Measurements from ENCODE around the gene EPS8.

DNA sequence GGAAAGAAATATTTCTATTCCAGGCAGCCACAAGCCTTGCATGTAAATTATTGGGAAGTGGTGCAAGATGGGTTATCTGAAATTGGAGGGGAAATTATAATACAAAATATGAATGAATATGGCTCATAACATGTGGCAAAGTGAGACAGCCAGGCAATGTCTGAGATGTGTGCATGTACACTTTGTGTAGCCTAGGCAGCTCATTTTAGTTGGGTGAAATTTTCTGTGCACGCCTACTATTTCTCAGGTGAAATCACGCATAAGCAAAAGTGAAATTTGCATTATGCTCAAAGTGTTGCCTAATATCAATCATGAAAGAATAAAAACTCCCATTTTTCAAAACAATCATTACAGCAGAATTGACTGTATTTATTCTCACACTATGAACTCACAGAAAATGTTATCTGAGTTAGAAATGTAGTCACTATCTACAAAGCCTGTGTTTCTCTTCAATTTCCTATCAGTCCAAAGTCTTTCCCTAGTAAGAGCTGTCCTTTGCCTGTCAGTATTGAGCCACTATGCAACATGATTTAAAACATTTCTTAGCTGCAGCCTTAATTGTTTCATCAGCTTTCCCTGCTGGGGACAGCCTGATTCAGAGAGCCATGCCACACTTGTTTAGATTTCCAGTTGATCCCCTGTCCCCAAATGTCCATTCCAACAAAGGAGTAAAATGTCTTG lies 80.7 kb downstream of the EPS8 start:
- TF ChIP-seq, protein P1, sequence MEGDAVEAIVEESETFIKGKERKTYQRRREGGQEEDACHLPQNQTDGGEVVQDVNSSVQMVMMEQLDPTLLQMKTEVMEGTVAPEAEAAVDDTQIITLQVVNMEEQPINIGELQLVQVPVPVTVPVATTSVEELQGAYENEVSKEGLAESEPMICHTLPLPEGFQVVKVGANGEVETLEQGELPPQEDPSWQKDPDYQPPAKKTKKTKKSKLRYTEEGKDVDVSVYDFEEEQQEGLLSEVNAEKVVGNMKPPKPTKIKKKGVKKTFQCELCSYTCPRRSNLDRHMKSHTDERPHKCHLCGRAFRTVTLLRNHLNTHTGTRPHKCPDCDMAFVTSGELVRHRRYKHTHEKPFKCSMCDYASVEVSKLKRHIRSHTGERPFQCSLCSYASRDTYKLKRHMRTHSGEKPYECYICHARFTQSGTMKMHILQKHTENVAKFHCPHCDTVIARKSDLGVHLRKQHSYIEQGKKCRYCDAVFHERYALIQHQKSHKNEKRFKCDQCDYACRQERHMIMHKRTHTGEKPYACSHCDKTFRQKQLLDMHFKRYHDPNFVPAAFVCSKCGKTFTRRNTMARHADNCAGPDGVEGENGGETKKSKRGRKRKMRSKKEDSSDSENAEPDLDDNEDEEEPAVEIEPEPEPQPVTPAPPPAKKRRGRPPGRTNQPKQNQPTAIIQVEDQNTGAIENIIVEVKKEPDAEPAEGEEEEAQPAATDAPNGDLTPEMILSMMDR (conservative IDR thresholded peaks at IDR 0.05; ENCODE audit: low read length): no peak
- no peak for TF ChIP-seq EZH2phosphoT487 (IDR thresholded peaks at IDR 0.05; ENCODE audit: borderline replicate concordance, low read depth, low read length)

Data from OCI-LY7 (cell line).